NCI-H345 treated with DMSO at 0.1 percent for 48 hours (cell line): Measurements from ENCODE around the gene UBALD1.

Experiments used
- DNase-seq: peaks from one replicate; lab custom pipeline; 2025; ENCODE audit not compliant: unreplicated experiment; lab: John Stamatoyannopoulos, UW

The UBALD1 gene

GRCh38 chr16:4646773-4647643, 32.3 kb upstream of the UBALD1 start:
- no peak for DNase-seq

- DNase-seq: no peak
Measured at GRCh38 chr16:4641895-4642294, 27.2 kb upstream of the UBALD1 start.

- DNase-seq: no peak
Measured at GRCh38 chr16:4641306-4641687, 26.6 kb upstream of the UBALD1 start.

GRCh38 chr16:4640572-4641305, 26.1 kb upstream of the UBALD1 start:
- DNase-seq: no peak

GRCh38 chr16:4639899-4640509, 25.3 kb upstream of the UBALD1 start:
- DNase-seq: no peak

- no peak for DNase-seq
Measured at GRCh38 chr16:4637501-4638166, 22.9 kb upstream of the UBALD1 start.

- no peak for DNase-seq
Measured at GRCh38 chr16:4636196-4636595, 21.5 kb upstream of the UBALD1 start.

- DNase-seq: no peak
Measured at GRCh38 chr16:4634768-4635167, 20.1 kb upstream of the UBALD1 start.

GRCh38 chr16:4633910-4634635, 19.4 kb upstream of the UBALD1 start:
- no peak for DNase-seq

- DNase-seq: no peak
Measured at GRCh38 chr16:4631444-4631843, 16.8 kb upstream of the UBALD1 start.

GRCh38 chr16:4628283-4628682, 13.6 kb upstream of the UBALD1 start:
- DNase-seq: no peak

GRCh38 chr16:4626396-4626795, 11.7 kb upstream of the UBALD1 start:
- DNase-seq: no peak

- DNase-seq: no peak
Measured at GRCh38 chr16:4625560-4626159, 11.0 kb upstream of the UBALD1 start.

- no peak for DNase-seq
Measured at GRCh38 chr16:4624827-4625559, 10.3 kb upstream of the UBALD1 start.

- peak; percentile 95 for DNase-seq
Measured at GRCh38 chr16:4624015-4624826, 9.5 kb upstream of the UBALD1 start, which contains the start of gene MGRN1. TSS of gene MGRN1 (plus strand) at chr16:4624826. CDS start at chr16:4624961, 135 bp downstream.

- no peak for DNase-seq
Measured at GRCh38 chr16:4623593-4623992, 8.9 kb upstream of the UBALD1 start.

GRCh38 chr16:4618645-4619418, 4.1 kb upstream of the UBALD1 start:
- DNase-seq: no peak

GRCh38 chr16:4617880-4618279, 3.2 kb upstream of the UBALD1 start:
- no peak for DNase-seq
